Central memory CD8-positive, alpha-beta T cell (primary cell): ENCODE measurements around the gene NKX2-1.

Experiments used
- ATAC-seq: fragments of 150-1000 bp; cut with Tn5 transposase; replicated peaks from 2 replicates; pipeline ENCODE4 v1.10.0; 2022; ENCODE audit warnings: mild to moderate bottlenecking, moderate FRiP score, moderate number of reproducible peaks; ENCODE audit not compliant: poor library complexity, severe bottlenecking; ENCODE audit errors: extremely low read depth
- DNase-seq, 2 donors: peaks; one replicate each; pipeline ENCODE4 v3.0.0; 2021; ENCODE audit warnings: low spot score in 2 of 2
- H3K27ac Mint-ChIP-seq: one replicate; pipeline ENCODE4 v1.8.0; 2022; ENCODE audit warnings: low read depth, mild to moderate bottlenecking, moderate library complexity, mixed read lengths
- H3K27me3 Mint-ChIP-seq: one replicate; pipeline ENCODE4 v1.8.0; 2022; ENCODE audit warnings: mixed read lengths
- H3K36me3 Mint-ChIP-seq: one replicate; pipeline ENCODE4 v1.8.0; 2022; ENCODE audit warnings: mild to moderate bottlenecking, moderate library complexity, mixed read lengths; ENCODE audit not compliant: insufficient read depth
- H3K4me1 Mint-ChIP-seq: one replicate; pipeline ENCODE4 v1.8.0; 2022; ENCODE audit warnings: mixed read lengths
- H3K4me3 Mint-ChIP-seq: one replicate; pipeline ENCODE4 v1.8.0; 2022; ENCODE audit warnings: mild to moderate bottlenecking, moderate library complexity, mixed read lengths
- H3K9me3 Mint-ChIP-seq: one replicate; pipeline ENCODE4 v1.8.0; 2022; ENCODE audit warnings: mixed read lengths

The NKX2-1 gene

GRCh38 chr14:36506732-36507614 lies 13.1 kb downstream of the NKX2-1 start:
- ATAC-seq (no peak), DNase-seq (no peak)
- Mint-ChIP-seq H3K4me3 (no peak overlapping the region), H3K27me3 (peaks cover 93% of the 10 kb centered on the region), H3K4me1 (peaks cover 5% of the 10 kb centered on the region), H3K36me3 (no peaks in the 10 kb centered on the region), H3K9me3 (peaks cover 7% of the 10 kb centered on the region), H3K27ac (no peak overlapping the region)

DNA sequence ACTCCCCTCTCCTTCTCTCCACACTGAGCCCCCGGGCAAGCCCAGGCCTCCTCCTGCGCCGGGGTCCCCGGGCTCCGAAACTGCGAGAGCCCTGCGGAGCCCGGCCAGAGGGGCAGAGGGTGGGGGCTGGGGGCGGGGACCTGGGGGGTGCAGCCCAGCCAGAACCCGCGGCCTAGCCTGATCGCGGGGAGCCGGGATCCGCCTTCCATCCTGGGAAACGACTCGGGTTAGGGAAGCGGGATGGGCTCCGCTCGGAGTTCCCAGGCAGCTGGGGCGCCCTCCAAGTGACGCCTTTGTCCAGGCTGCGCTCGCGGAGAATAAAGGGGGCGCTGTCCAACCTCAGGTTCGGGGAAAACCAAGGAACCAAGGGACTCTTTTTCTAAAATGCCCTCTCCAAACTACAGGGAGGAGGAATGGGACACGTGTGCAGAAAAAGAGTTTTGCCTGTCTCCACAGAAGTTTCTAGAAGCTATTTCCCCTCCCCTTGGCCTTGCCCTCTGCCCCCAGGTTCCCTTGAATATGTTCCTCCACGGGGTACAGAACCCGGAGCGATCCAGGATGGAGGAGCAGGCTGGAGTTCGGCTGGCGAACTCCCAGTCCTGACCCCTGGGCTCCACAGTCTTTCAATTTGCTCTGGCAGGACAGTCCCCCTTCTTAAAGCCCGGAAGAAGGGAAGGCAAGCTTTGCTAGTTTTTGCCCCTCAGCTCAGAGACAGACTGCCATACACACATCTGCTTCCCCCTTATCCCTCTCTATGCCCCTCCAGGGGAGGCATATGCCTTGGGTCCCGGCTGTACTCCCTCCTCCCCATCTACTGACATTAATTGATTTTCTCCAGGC lies 13.9 kb downstream of the NKX2-1 start:
- peaks cover 92% of the 10 kb centered on the region for H3K27me3 Mint-ChIP-seq
- H3K27ac Mint-ChIP-seq: no peak overlapping the region
- DNase-seq (no peak), ATAC-seq (no peak)
- H3K4me3 Mint-ChIP-seq: no peak overlapping the region
- H3K4me1 Mint-ChIP-seq: peaks cover 5% of the 10 kb centered on the region
- no peaks in the 10 kb centered on the region for H3K36me3 Mint-ChIP-seq
- peaks cover 7% of the 10 kb centered on the region for H3K9me3 Mint-ChIP-seq

GRCh38 chr14:36505181-36505815 lies 14.7 kb downstream of the NKX2-1 start:
- H3K4me1 Mint-ChIP-seq: peaks cover 5% of the 10 kb centered on the region
- H3K4me3 Mint-ChIP-seq: peak overlapping the region; percentile 31
- no peak overlapping the region for H3K27ac Mint-ChIP-seq
- ATAC-seq (no peak), DNase-seq (no peak)
- peaks cover 84% of the 10 kb centered on the region for H3K27me3 Mint-ChIP-seq
- no peaks in the 10 kb centered on the region for H3K36me3 Mint-ChIP-seq
- H3K9me3 Mint-ChIP-seq: peaks cover 7% of the 10 kb centered on the region

GRCh38 chr14:36504771-36505175 lies 15.3 kb downstream of the NKX2-1 start:
- DNase-seq (no peak), ATAC-seq (no peak)
- Mint-ChIP-seq H3K27me3 (peaks cover 79% of the 10 kb centered on the region), H3K9me3 (peaks cover 7% of the 10 kb centered on the region), H3K27ac (no peak overlapping the region), H3K4me1 (peaks cover 5% of the 10 kb centered on the region), H3K36me3 (no peaks in the 10 kb centered on the region), H3K4me3 (peak overlapping the region; percentile 31)

- peaks cover 9% of the 10 kb centered on the region for H3K9me3 Mint-ChIP-seq
- peaks cover 5% of the 10 kb centered on the region for H3K4me1 Mint-ChIP-seq
- no peak for ATAC-seq
- H3K27me3 Mint-ChIP-seq: peaks cover 76% of the 10 kb centered on the region
- no peak overlapping the region for H3K4me3 Mint-ChIP-seq
- DNase-seq: no peak
- H3K36me3 Mint-ChIP-seq: no peaks in the 10 kb centered on the region
- no peak overlapping the region for H3K27ac Mint-ChIP-seq
These were observed 16.0 kb downstream of the NKX2-1 start for GRCh38 chr14:36503771-36504741.

DNA sequence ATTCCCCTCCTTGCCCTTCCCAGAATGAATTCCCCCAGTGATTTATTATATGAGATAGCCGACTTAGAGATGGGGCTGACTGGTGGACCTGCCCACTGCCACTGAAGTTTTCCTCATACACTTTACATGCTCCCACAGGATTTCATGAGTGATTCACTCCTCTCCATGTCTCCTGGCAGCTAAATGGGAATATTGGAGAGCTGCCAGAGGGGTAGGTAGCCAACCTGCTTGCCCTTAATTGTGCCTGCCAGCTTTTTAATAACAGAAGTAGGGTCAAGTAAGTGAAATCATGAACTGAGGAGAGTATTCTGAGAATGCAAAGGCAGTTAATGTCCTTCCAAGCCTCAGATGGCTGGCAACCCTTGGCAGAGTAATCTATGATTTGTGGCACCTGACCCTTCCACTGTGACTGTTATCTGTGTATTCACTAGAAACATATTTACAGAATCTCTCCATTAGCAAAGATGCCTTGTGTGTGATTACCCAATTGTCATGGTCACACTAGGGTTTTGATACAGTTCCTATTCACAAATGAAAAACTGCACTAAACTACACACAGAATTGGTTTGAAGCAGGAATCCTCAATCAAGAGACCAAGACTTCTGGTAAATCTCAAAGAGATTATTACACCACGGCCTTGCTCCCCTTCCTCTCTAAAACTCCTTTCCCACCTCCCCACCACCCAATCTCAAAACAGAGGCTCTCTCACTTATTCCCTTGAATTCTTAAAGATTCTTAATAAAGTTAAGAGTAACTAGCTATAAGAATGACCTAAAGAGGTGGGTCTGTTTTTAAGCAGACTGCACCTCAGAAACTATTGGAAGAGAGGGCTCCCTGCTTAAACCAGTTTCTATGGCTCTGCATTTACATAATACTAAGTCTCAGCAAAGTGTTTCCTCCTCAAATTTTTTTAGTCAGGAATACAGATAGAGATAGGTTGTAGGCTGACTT lies 17.2 kb downstream of the NKX2-1 start:
- Mint-ChIP-seq H3K27me3 (peaks cover 71% of the 10 kb centered on the region), H3K4me1 (peaks cover 5% of the 10 kb centered on the region), H3K27ac (no peak overlapping the region), H3K4me3 (no peak overlapping the region), H3K36me3 (no peaks in the 10 kb centered on the region), H3K9me3 (peaks cover 11% of the 10 kb centered on the region)
- ATAC-seq: no peak
- no peak for DNase-seq

GRCh38 chr14:36498938-36499337 lies 21.1 kb downstream of the NKX2-1 start:
- no peak overlapping the region for H3K27ac Mint-ChIP-seq
- H3K36me3 Mint-ChIP-seq: no peaks in the 10 kb centered on the region
- ATAC-seq: no peak
- peaks cover 4% of the 10 kb centered on the region for H3K9me3 Mint-ChIP-seq
- H3K4me3 Mint-ChIP-seq: no peak overlapping the region
- no peak for DNase-seq
- H3K27me3 Mint-ChIP-seq: peaks cover 53% of the 10 kb centered on the region
- no peaks in the 10 kb centered on the region for H3K4me1 Mint-ChIP-seq

- Mint-ChIP-seq H3K27ac (no peak overlapping the region), H3K4me1 (no peaks in the 10 kb centered on the region), H3K9me3 (peaks cover 4% of the 10 kb centered on the region), H3K4me3 (no peak overlapping the region), H3K27me3 (peaks cover 35% of the 10 kb centered on the region), H3K36me3 (no peaks in the 10 kb centered on the region)
- DNase-seq: no peak
- no peak for ATAC-seq
These were observed 23.7 kb downstream of the NKX2-1 start for GRCh38 chr14:36496346-36496745.

GRCh38 chr14:36495666-36496065 lies 24.4 kb downstream of the NKX2-1 start:
- H3K27me3 Mint-ChIP-seq: peaks cover 35% of the 10 kb centered on the region

DNA sequence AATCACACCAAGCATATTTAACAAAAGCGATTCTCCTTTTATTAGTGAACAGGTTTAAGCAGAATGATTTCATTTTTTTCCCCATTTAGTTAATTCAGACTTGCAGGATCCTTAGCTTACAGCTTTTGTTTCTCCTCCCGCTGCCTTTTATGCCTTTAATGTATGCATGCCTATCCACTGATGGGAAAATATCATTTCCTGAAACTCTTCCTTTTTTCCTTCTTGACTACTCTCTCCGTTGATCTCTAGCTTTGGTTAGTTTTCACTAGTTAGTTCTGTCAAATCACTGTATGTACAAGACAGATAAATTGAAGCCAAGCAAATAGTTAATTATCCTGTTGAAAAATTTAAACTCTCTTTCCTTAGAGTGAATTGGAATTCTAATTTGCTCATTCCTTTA lies 26.3 kb downstream of the NKX2-1 start:
- ATAC-seq: no peak
- Mint-ChIP-seq H3K4me1 (no peaks in the 10 kb centered on the region), H3K4me3 (no peak overlapping the region), H3K9me3 (no peaks in the 10 kb centered on the region), H3K27ac (no peak overlapping the region), H3K36me3 (no peaks in the 10 kb centered on the region), H3K27me3 (peaks cover 34% of the 10 kb centered on the region)
- DNase-seq: no peak

More at GRCh38 chr14:36495666-36496065, 24.4 kb downstream of the NKX2-1 start:
- Mint-ChIP-seq H3K4me1 (no peaks in the 10 kb centered on the region), H3K36me3 (no peaks in the 10 kb centered on the region), H3K27ac (no peak overlapping the region), H3K4me3 (no peak overlapping the region), H3K9me3 (peaks cover 4% of the 10 kb centered on the region)
- DNase-seq (no peak), ATAC-seq (no peak)

DNA sequence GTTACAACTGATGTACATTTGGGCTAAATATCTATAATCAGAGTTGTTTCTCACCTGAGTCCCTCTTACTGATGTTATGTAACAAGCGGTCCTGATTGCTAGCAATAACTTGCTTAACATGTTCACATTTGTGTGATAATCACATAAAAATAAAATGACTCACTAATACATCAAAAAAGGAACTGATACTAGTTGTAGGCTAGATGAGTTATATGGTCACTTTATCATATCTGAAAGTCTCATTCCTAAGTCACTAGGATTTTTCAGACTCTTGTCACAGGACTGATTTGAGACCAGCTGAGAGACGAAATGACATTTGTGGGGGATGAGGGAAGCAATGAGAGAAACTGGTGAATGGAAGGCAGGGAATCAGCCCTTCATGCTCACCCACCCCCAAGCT lies 34.3 kb downstream of the NKX2-1 start:
- Mint-ChIP-seq H3K4me1 (no peaks in the 10 kb centered on the region), H3K36me3 (no peaks in the 10 kb centered on the region), H3K27me3 (peaks cover 18% of the 10 kb centered on the region), H3K9me3 (no peaks in the 10 kb centered on the region), H3K4me3 (no peak overlapping the region), H3K27ac (no peak overlapping the region)
- no peak for ATAC-seq
- no peak for DNase-seq
